OCI-LY1 (cell line): ENCODE results near the gene MAP3K20.
"Not testable (repeated sequence)": the region's sequence is repeated elsewhere in the genome, so short reads cannot be mapped to it uniquely, and the experiment has no call there.

Source experiments
- H2AFZ ChIP-seq: fragments of 200-600 bp; sonication (generic), shearing (Covaris generic); 2 replicates; pipeline ENCODE4 v1.6.0; 2014; ENCODE audit warnings: antibody characterized with exemption, mild to moderate bottlenecking, low read length
- H3F3A ChIP-seq: fragments of 200-600 bp; sonication (generic), shearing (Covaris generic); 2 replicates; pipeline ENCODE4 v1.6.0; 2014; ENCODE audit warnings: mild to moderate bottlenecking, antibody characterized with exemption, low read length, moderate library complexity; ENCODE audit not compliant: insufficient read depth
- H3K27ac ChIP-seq: fragments of 200-600 bp; sonication (generic); 2 replicates; pipeline ENCODE4 v1.5.1; 2014; ENCODE audit warnings: low read length, mixed run types, mild to moderate bottlenecking, low read depth; ENCODE audit not compliant: poor library complexity, severe bottlenecking
- H3K27me3 ChIP-seq: fragments of 200-600 bp; sonication (generic); 2 replicates; pipeline ENCODE4 v1.6.0; 2014; ENCODE audit warnings: antibody characterized with exemption, mild to moderate bottlenecking, low read length, moderate library complexity; ENCODE audit not compliant: insufficient read depth
- H3K36me3 ChIP-seq: fragments of 200-600 bp; sonication (generic); 2 replicates; pipeline ENCODE4 v1.6.1; 2014; ENCODE audit warnings: mild to moderate bottlenecking, antibody characterized with exemption, low read length, moderate library complexity, mixed read lengths; ENCODE audit not compliant: insufficient read depth
- H3K4me1 ChIP-seq: fragments of 200-600 bp; sonication (generic); 2 replicates; pipeline ENCODE4 v1.5.1; 2014; ENCODE audit warnings: mild to moderate bottlenecking, low read length, moderate library complexity; ENCODE audit not compliant: insufficient read depth, severe bottlenecking
- H3K4me2 ChIP-seq: fragments of 200-600 bp; sonication (generic), shearing (Covaris generic); 2 replicates; pipeline ENCODE4 v1.6.1; 2014; ENCODE audit warnings: low read length
- H3K4me3 ChIP-seq: fragments of 200-600 bp; sonication (generic); 2 replicates; pipeline ENCODE4 v1.5.1; 2014; ENCODE audit warnings: low read length, low read depth, mild to moderate bottlenecking, mixed read lengths; ENCODE audit not compliant: poor library complexity, severe bottlenecking
- H3K79me2 ChIP-seq: fragments of 200-600 bp; shearing (Covaris generic); 2 replicates; pipeline ENCODE4 v1.6.1; 2016; ENCODE audit warnings: mixed run types, low read length, mixed read lengths; ENCODE audit not compliant: insufficient read depth
- H3K9ac ChIP-seq: fragments of 200-600 bp; sonication (generic), shearing (Covaris generic); 2 replicates; pipeline ENCODE4 v1.6.1; 2014; ENCODE audit warnings: mild to moderate bottlenecking, low read length, mixed read lengths
- H3K9me2 ChIP-seq: fragments of 200-600 bp; sonication (generic), shearing (Covaris generic); 2 replicates; pipeline ENCODE4 v1.6.1; 2014; ENCODE audit warnings: low read depth, mild to moderate bottlenecking, low read length, mixed read lengths
- H3K9me3 ChIP-seq: fragments of 200-600 bp; shearing (Covaris generic); 2 replicates; pipeline ENCODE4 v1.6.1; 2014; ENCODE audit warnings: low read length, mixed read lengths
- H4K20me1 ChIP-seq: fragments of 200-600 bp; sonication (generic), shearing (Covaris generic); 2 replicates; pipeline ENCODE4 v1.6.0; 2016; ENCODE audit warnings: mild to moderate bottlenecking, low read length; ENCODE audit not compliant: insufficient read depth
- EZH2 ChIP-seq: fragments of 200-600 bp; sonication (generic), shearing (Covaris generic); IDR thresholded peaks from 2 replicates; pipeline ENCODE4 v1.8.0; 2017; ENCODE audit warnings: borderline replicate concordance, mixed run types, mild to moderate bottlenecking, antibody characterized with exemption, low read length, moderate library complexity, mixed read lengths
- TF ChIP-seq, protein P1 (sequence below): fragments of 200-600 bp; sonication (generic), shearing (Covaris generic); IDR thresholded peaks from 2 replicates; pipeline ENCODE4 v1.5.1; 2017; ENCODE audit warnings: mild to moderate bottlenecking, antibody characterized with exemption, low read length, moderate library complexity, mixed read lengths

Gene MAP3K20

DNA sequence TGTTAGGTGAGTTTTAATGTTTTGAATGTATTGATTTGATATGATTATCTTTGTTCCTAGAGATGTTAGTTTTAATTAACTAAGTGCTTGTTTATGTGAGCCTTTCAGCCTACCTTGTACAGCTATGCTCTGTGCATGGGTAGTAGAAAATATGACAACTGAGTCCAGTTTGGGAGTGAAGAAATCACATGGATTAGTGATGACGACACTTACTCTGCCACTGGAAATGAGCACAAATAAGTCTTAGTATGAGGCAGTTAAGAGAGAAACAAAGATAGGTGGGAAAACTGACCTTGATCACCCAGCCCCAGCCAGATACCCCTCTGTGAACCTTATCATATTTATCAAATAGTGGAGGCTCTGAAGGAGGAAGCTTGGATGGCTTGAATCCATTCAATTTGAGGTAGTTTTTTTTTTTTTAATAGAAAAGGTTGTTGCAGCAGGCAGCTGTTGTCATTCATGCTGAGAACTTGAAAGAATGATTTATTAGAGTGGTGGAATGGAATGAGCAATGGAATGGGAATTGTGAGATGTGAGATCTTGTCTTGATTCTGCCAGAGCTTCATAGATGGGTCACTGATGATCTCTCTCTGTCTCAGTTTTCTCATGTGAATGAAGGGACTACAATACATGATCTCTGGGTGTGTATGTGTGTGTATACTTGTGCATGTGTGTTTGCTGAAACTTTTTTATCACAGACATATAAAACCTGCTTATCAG is 96.4 kb downstream of the MAP3K20 start:
- no peaks in the 10 kb centered on the region for H3K9me3 ChIP-seq
- no peaks in the 10 kb centered on the region for H3K4me1 ChIP-seq
- no peaks in the 10 kb centered on the region for H3F3A ChIP-seq
- no peak overlapping the region for H3K27ac ChIP-seq
- no peak for TF ChIP-seq EZH2
- TF ChIP-seq, protein P1, sequence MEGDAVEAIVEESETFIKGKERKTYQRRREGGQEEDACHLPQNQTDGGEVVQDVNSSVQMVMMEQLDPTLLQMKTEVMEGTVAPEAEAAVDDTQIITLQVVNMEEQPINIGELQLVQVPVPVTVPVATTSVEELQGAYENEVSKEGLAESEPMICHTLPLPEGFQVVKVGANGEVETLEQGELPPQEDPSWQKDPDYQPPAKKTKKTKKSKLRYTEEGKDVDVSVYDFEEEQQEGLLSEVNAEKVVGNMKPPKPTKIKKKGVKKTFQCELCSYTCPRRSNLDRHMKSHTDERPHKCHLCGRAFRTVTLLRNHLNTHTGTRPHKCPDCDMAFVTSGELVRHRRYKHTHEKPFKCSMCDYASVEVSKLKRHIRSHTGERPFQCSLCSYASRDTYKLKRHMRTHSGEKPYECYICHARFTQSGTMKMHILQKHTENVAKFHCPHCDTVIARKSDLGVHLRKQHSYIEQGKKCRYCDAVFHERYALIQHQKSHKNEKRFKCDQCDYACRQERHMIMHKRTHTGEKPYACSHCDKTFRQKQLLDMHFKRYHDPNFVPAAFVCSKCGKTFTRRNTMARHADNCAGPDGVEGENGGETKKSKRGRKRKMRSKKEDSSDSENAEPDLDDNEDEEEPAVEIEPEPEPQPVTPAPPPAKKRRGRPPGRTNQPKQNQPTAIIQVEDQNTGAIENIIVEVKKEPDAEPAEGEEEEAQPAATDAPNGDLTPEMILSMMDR, result no peak
- no peaks in the 10 kb centered on the region for H3K27me3 ChIP-seq
- H2AFZ ChIP-seq, result no peak overlapping the region
- no peaks in the 10 kb centered on the region for H3K79me2 ChIP-seq
- H3K36me3 ChIP-seq, result no peaks in the 10 kb centered on the region
- H4K20me1 ChIP-seq, result no peaks in the 10 kb centered on the region
- H3K4me2 ChIP-seq, result no peak overlapping the region
- H3K9me2 ChIP-seq, result no peaks in the 10 kb centered on the region
- no peak overlapping the region for H3K9ac ChIP-seq
- H3K4me3 ChIP-seq, result no peak overlapping the region

- not testable (repeated sequence) for H3F3A ChIP-seq, H3K27me3 ChIP-seq, H3K36me3 ChIP-seq, H3K4me3 ChIP-seq, H3K9me2 ChIP-seq, H3K79me2 ChIP-seq, H2AFZ ChIP-seq, H3K4me2 ChIP-seq, H3K9me3 ChIP-seq, H3K4me1 ChIP-seq, H3K9ac ChIP-seq, H4K20me1 ChIP-seq, H3K27ac ChIP-seq
These were observed 98.7 kb downstream of the MAP3K20 start for GRCh38 chr2:173174339-173174738.

- H3K27me3 ChIP-seq, result no peaks in the 10 kb centered on the region
- H3K9me3 ChIP-seq, result no peaks in the 10 kb centered on the region
- H3K79me2 ChIP-seq, result no peaks in the 10 kb centered on the region
- no peak overlapping the region for H3K27ac ChIP-seq
- H4K20me1 ChIP-seq, result no peaks in the 10 kb centered on the region
- H3K4me1 ChIP-seq, result no peaks in the 10 kb centered on the region
- H3K9me2 ChIP-seq, result no peaks in the 10 kb centered on the region
- H3K9ac ChIP-seq, result no peak overlapping the region
- no peak overlapping the region for H3K4me2 ChIP-seq
- H3K4me3 ChIP-seq, result no peak overlapping the region
- no peaks in the 10 kb centered on the region for H3K36me3 ChIP-seq
- no peaks in the 10 kb centered on the region for H3F3A ChIP-seq
- H2AFZ ChIP-seq, result no peak overlapping the region
- TF ChIP-seq EZH2, result no peak
These were observed 99.6 kb downstream of the MAP3K20 start for GRCh38 chr2:173175222-173175621.

DNA sequence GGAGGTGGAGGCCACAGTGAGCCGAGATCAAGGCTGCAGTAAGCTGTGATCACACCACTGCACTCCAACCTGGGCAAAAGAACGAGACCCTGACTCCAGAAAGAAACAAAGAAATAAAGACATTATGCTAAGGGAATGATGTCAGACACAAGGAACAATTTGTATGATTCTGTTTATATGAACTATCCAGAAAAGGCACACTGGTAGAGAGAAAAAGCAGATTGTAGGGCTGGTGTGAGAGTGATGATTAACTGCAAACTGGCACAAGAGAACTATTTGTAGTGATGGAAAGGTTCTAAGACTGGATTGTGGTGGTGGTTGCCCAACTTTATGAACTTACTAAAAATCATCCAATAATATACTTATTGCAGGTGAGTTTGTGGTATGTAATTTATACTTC is 106.3 kb downstream of the MAP3K20 start:
- no peaks in the 10 kb centered on the region for H3K4me1 ChIP-seq
- H3K27me3 ChIP-seq, result no peaks in the 10 kb centered on the region
- H2AFZ ChIP-seq, result no peak overlapping the region
- H3K27ac ChIP-seq, result no peak overlapping the region
- no peaks in the 10 kb centered on the region for H3K79me2 ChIP-seq
- H3K36me3 ChIP-seq, result no peaks in the 10 kb centered on the region
- H3K9me2 ChIP-seq, result no peaks in the 10 kb centered on the region
- H4K20me1 ChIP-seq, result no peaks in the 10 kb centered on the region
- no peak for TF ChIP-seq EZH2
- TF ChIP-seq, protein P1, result no peak
- H3K9me3 ChIP-seq, result no peaks in the 10 kb centered on the region
- H3K4me2 ChIP-seq, result no peak overlapping the region
- no peak overlapping the region for H3K4me3 ChIP-seq
- H3K9ac ChIP-seq, result no peak overlapping the region
- H3F3A ChIP-seq, result no peaks in the 10 kb centered on the region
